Hematopoietic multipotent progenitor cell treated with erythropoietin and hydrocortisone succinate and interleukin-3 and kit ligand, for 6 days (in vitro differentiated cells): ENCODE results near the gene NBR1.
"Not testable (repeated sequence)": the region's sequence is repeated elsewhere in the genome, so short reads cannot be mapped to it uniquely, and the experiment has no call there.

Source experiments
- DNase-seq: peaks from one replicate; pipeline ENCODE4 v3.0.0-alpha.2; 2015

Gene NBR1

GRCh38 chr17:43170766-43171585 lies at the start of gene NBR1:
NBR1 (plus strand) TSS chr17:43171214; CDS start chr17:43175800, 4,586 bp downstream.
- DNase-seq = peak; percentile 100

- peak; percentile 100 for DNase-seq
Observed at GRCh38 chr17:43125133-43125966, 45.7 kb upstream of the NBR1 start, which contains the start of gene BRCA1. BRCA1 (minus strand) TSS chr17:43125364; CDS start chr17:43124096, 1,268 bp downstream.

GRCh38 chr17:43125967-43126910 lies 44.8 kb upstream of the NBR1 start:
- peak; percentile 24 for DNase-seq

GRCh38 chr17:43126911-43127290 lies 44.1 kb upstream of the NBR1 start:
- no peak for DNase-seq

GRCh38 chr17:43127333-43127876 lies 43.6 kb upstream of the NBR1 start:
- DNase-seq = not testable (repeated sequence)

GRCh38 chr17:43129671-43130010 lies 41.4 kb upstream of the NBR1 start:
- no peak for DNase-seq

GRCh38 chr17:43132117-43132516 lies 38.9 kb upstream of the NBR1 start:
- no peak for DNase-seq

- DNase-seq = not testable (repeated sequence)
Observed at GRCh38 chr17:43133439-43133838, 37.6 kb upstream of the NBR1 start.

- DNase-seq = no peak
Observed at GRCh38 chr17:43134774-43135453, 36.1 kb upstream of the NBR1 start.

GRCh38 chr17:43135454-43135819 lies 35.6 kb upstream of the NBR1 start:
- no peak for DNase-seq

GRCh38 chr17:43136574-43136973 lies 34.4 kb upstream of the NBR1 start:
- DNase-seq = not testable (repeated sequence)

- DNase-seq = not testable (repeated sequence)
Observed at GRCh38 chr17:43138531-43138930, 32.5 kb upstream of the NBR1 start.

- peak; percentile 31 for DNase-seq
Observed at GRCh38 chr17:43140396-43141332, 30.4 kb upstream of the NBR1 start.

GRCh38 chr17:43142153-43142552 lies 28.9 kb upstream of the NBR1 start:
- no peak for DNase-seq

- DNase-seq = no peak
Observed at GRCh38 chr17:43143201-43143600, 27.8 kb upstream of the NBR1 start.

GRCh38 chr17:43146649-43147048 lies 24.4 kb upstream of the NBR1 start:
- no peak for DNase-seq

GRCh38 chr17:43151880-43152456 lies 19.0 kb upstream of the NBR1 start:
- DNase-seq = no peak

- peak; percentile 61 for DNase-seq
Observed at GRCh38 chr17:43153197-43153835, 17.7 kb upstream of the NBR1 start.

- DNase-seq = no peak
Observed at GRCh38 chr17:43155666-43156065, 15.3 kb upstream of the NBR1 start.

GRCh38 chr17:43159232-43159631 lies 11.8 kb upstream of the NBR1 start:
- not testable (repeated sequence) for DNase-seq
